GM21367 (cell line): ENCODE measurements around the gene NUP205.

Experiments used
- ATAC-seq: cut with Tn5 transposase; IDR thresholded peaks from one replicate; pipeline ENCODE4 v1.9.1; 2021; ENCODE audit not compliant: unreplicated experiment

Gene NUP205

GRCh38 chr7:135538376-135538775, 19.3 kb upstream of the NUP205 start:
- ATAC-seq = no peak

GRCh38 chr7:135539629-135540028, 18.1 kb upstream of the NUP205 start:
- no peak for ATAC-seq

GRCh38 chr7:135541029-135541428, 16.7 kb upstream of the NUP205 start:
- no peak for ATAC-seq

GRCh38 chr7:135550196-135550595, 7.5 kb upstream of the NUP205 start:
- ATAC-seq = no peak

GRCh38 chr7:135552148-135552547, 5.6 kb upstream of the NUP205 start:
- ATAC-seq = no peak

GRCh38 chr7:135553346-135553745, 4.4 kb upstream of the NUP205 start:
- no peak for ATAC-seq

- ATAC-seq = peak; percentile 71
Observed at GRCh38 chr7:135558337-135558767, 635 bp downstream of the NUP205 start.

GRCh38 chr7:135558881-135559280, 1.2 kb downstream of the NUP205 start:
- ATAC-seq = no peak

GRCh38 chr7:135560631-135561030, 2.9 kb downstream of the NUP205 start:
- ATAC-seq = no peak

GRCh38 chr7:135562720-135563119, 5.0 kb downstream of the NUP205 start:
- ATAC-seq = no peak

GRCh38 chr7:135571834-135572233, 14.1 kb downstream of the NUP205 start:
- ATAC-seq = no peak

- no peak for ATAC-seq
Observed at GRCh38 chr7:135573541-135573940, 15.8 kb downstream of the NUP205 start.

GRCh38 chr7:135575296-135575695, 17.6 kb downstream of the NUP205 start:
- no peak for ATAC-seq

- ATAC-seq = no peak
Observed at GRCh38 chr7:135578569-135578968, 20.9 kb downstream of the NUP205 start.

GRCh38 chr7:135584362-135585353, 26.9 kb downstream of the NUP205 start:
- no peak for ATAC-seq

GRCh38 chr7:135597181-135597925, 39.6 kb downstream of the NUP205 start:
- no peak for ATAC-seq

GRCh38 chr7:135597926-135598305, 40.2 kb downstream of the NUP205 start:
- ATAC-seq = no peak

- no peak for ATAC-seq
Observed at GRCh38 chr7:135599471-135599870, 41.8 kb downstream of the NUP205 start.

- no peak for ATAC-seq
Observed at GRCh38 chr7:135600226-135600625, 42.5 kb downstream of the NUP205 start.

- ATAC-seq = no peak
Observed at GRCh38 chr7:135601182-135601581, 43.5 kb downstream of the NUP205 start.

- no peak for ATAC-seq
Observed at GRCh38 chr7:135602304-135602703, 44.6 kb downstream of the NUP205 start.

GRCh38 chr7:135616136-135616535, 58.4 kb downstream of the NUP205 start:
- no peak for ATAC-seq
